Naive thymus-derived CD4-positive, alpha-beta T cell (primary cell): Measurements from ENCODE around the gene STOX1. TPM values are rescaled to one million over a fixed set of nuclear protein-coding genes. Genes with fewer than 3 reads are reported as not detected.
"Not testable (repeated sequence)": the region's sequence is repeated elsewhere in the genome, so short reads cannot be mapped to it uniquely, and the experiment has no call there.

Source experiments
- ATAC-seq: fragments of 150-1000 bp; cut with Tn5 transposase; 2 replicates; pipeline ENCODE4 v1.10.0; 2021; ENCODE audit warnings: mild to moderate bottlenecking, moderate library complexity
- CTCF ChIA-PET: fragments of 350-600 bp; sonication (Branson Sonifier 250); formaldehyde crosslinking; loops from one replicate; lab custom pipeline; 2021; ENCODE audit warnings: antibody characterized with exemption; lab: Charles Lee
- POLR2A ChIA-PET: fragments of 350-600 bp; sonication (Branson Sonifier 250); formaldehyde crosslinking; loops from one replicate; lab custom pipeline; 2021; ENCODE audit warnings: antibody characterized with exemption, inconsistent platforms; lab: Charles Lee
- DNase-seq, 9 donors: peaks; one replicate each; pipeline versions ENCODE4 v3.0.0 to v3.0.0-alpha.2; 2020 to 2022; ENCODE audit warnings: mixed read lengths in 1 of 9
- H3K27ac ChIP-seq: one replicate; pipeline ENCODE4 v1.7.0; 2013; ENCODE audit warnings: mild to moderate bottlenecking, low read depth, low read length, moderate library complexity
- H3K27me3 ChIP-seq, 2 donors: one replicate each; pipeline ENCODE4 v1.7.0; 2013; ENCODE audit warnings: low read length in 2 of 2, mild to moderate bottlenecking in 2 of 2, moderate library complexity in 2 of 2; ENCODE audit not compliant: control insufficient read depth in 2 of 2, insufficient read depth in 2 of 2
- H3K36me3 ChIP-seq, 3 experiments: 1 replicate in 2 of 3; 2 replicates in 1 of 3; pipeline ENCODE4 v1.7.0; 2013; ENCODE audit warnings: low read length in 3 of 3, mild to moderate bottlenecking in 3 of 3, moderate library complexity in 1 of 3; ENCODE audit not compliant: insufficient read depth in 3 of 3, control insufficient read depth in 2 of 3
- H3K4me1 ChIP-seq, 2 donors: one replicate each; pipeline ENCODE4 v1.7.0; 2013; ENCODE audit warnings: low read length in 2 of 2, mild to moderate bottlenecking in 2 of 2, moderate library complexity in 1 of 2; ENCODE audit not compliant: control insufficient read depth in 2 of 2, insufficient read depth in 2 of 2
- H3K4me3 ChIP-seq: 2 replicates; pipeline ENCODE4 v1.7.0; 2013; ENCODE audit warnings: mild to moderate bottlenecking, low read length
- H3K9me3 ChIP-seq, 3 experiments: 1 replicate in 2 of 3; 2 replicates in 1 of 3; pipeline ENCODE4 v1.7.0; 2013; ENCODE audit warnings: low read length in 3 of 3; ENCODE audit not compliant: control insufficient read depth in 2 of 3
- H3K27ac Mint-ChIP-seq, 9 donors: one replicate each; pipeline ENCODE4 v1.8.0; 2020 to 2022; ENCODE audit warnings: mixed read lengths in 9 of 9, mild to moderate bottlenecking in 8 of 9, moderate library complexity in 5 of 9, inconsistent platforms in 2 of 9
- H3K27me3 Mint-ChIP-seq, 5 donors: one replicate each; pipeline ENCODE4 v1.8.0; 2021 to 2022; ENCODE audit warnings: mixed read lengths in 5 of 5, mild to moderate bottlenecking in 1 of 5
- H3K36me3 Mint-ChIP-seq, 5 donors: one replicate each; pipeline ENCODE4 v1.8.0; 2020 to 2022; ENCODE audit warnings: mixed read lengths in 5 of 5, mild to moderate bottlenecking in 3 of 5, inconsistent platforms in 1 of 5
- H3K4me1 Mint-ChIP-seq, 7 donors: one replicate each; pipeline ENCODE4 v1.8.0; 2020 to 2022; ENCODE audit warnings: mixed read lengths in 7 of 7, mild to moderate bottlenecking in 3 of 7, inconsistent platforms in 1 of 7
- H3K4me3 Mint-ChIP-seq, 10 donors: one replicate each; pipeline ENCODE4 v1.8.0; 2020 to 2022; ENCODE audit warnings: mild to moderate bottlenecking in 10 of 10, mixed read lengths in 10 of 10, moderate library complexity in 6 of 10, inconsistent platforms in 2 of 10
- H3K9me3 Mint-ChIP-seq, 11 donors: one replicate each; pipeline ENCODE4 v1.8.0; 2020 to 2022; ENCODE audit warnings: mixed read lengths in 11 of 11, mild to moderate bottlenecking in 4 of 11, inconsistent platforms in 1 of 11, moderate library complexity in 1 of 11
- intact Hi-C, 2 donors: fragments of 100-400 bp; cut with micrococcal nuclease; formaldehyde crosslinking; loops; one replicate each; pipeline ENCODE4 v1.15.1; 2023
- polyA plus RNA-seq, 2 donors: library from polyadenylated mRNA; unstranded; fragments of 300-500 nt; fragmentation: Illumina TruSeq; gene quantifications; one replicate each; pipeline ENCODE4 v1.2.3, GENCODE V29; 2021
- total RNA-seq, 6 experiments: library from RNA in 5 of 6; stranded (reverse) in 5 of 6; gene quantifications; 1 replicate in 5 of 6; 2 replicates in 1 of 6; pipeline ENCODE4 v1.2.3 and lab custom pipeline; 2021 to 2026

The STOX1 gene
- total and polyA plus RNA-seq, 7 experiments from 2014 or later, result 0.29 to 1.4 (median 0.79) TPM

GRCh38 chr10:68812420-68812819 lies 14.9 kb upstream of the STOX1 start:
- CTCF ChIA-PET, result no interaction called here
- H3K4me1 Mint-ChIP-seq, result no peaks in the 10 kb centered on the region
- peaks cover 0 to 4% (median 0%) of the 10 kb centered on the region in 5 donors for H3K27me3 Mint-ChIP-seq
- no peaks in the 10 kb centered on the region for H3K4me1 ChIP-seq
- H3K36me3 Mint-ChIP-seq, result no peaks in the 10 kb centered on the region
- H3K27me3 ChIP-seq, result no peaks in the 10 kb centered on the region
- no peak overlapping the region for H3K4me3 ChIP-seq
- no peaks in the 10 kb centered on the region for H3K9me3 Mint-ChIP-seq
- H3K36me3 ChIP-seq, result no peaks in the 10 kb centered on the region
- intact Hi-C loops, result no loop called here
- H3K9me3 ChIP-seq, result no peaks in the 10 kb centered on the region
- no peak overlapping the region for H3K27ac ChIP-seq
- POLR2A ChIA-PET, result no interaction called here
- no peak overlapping the region for H3K27ac Mint-ChIP-seq
- H3K4me3 Mint-ChIP-seq, result no peak overlapping the region
- ATAC-seq (no peak), DNase-seq (no peak)

GRCh38 chr10:68813559-68813958 lies 13.8 kb upstream of the STOX1 start:
- POLR2A ChIA-PET, result interaction anchor here (1.1 kb wide), 1 partner anchor 12 kb away, joined by 3 read pairs; no protein-coding TSS in a partner anchor
- H3K9me3 ChIP-seq, result no peaks in the 10 kb centered on the region
- Mint-ChIP-seq H3K4me1 (no peaks in the 10 kb centered on the region), H3K27ac (no peak overlapping the region), H3K27me3 (peaks cover 0 to 4% (median 0%) of the 10 kb centered on the region in 5 donors), H3K36me3 (no peaks in the 10 kb centered on the region), H3K4me3 (no peak overlapping the region), H3K9me3 (no peaks in the 10 kb centered on the region)
- intact Hi-C loops, result no loop called here
- no peak overlapping the region for H3K27ac ChIP-seq
- H3K4me3 ChIP-seq, result no peak overlapping the region
- CTCF ChIA-PET, result interaction anchor here (0.6 kb wide), 1 partner anchor 456 kb away, joined by 3 read pairs; no protein-coding TSS in a partner anchor
- no peaks in the 10 kb centered on the region for H3K4me1 ChIP-seq
- ATAC-seq (no peak), DNase-seq (no peak)
- no peaks in the 10 kb centered on the region for H3K36me3 ChIP-seq
- no peaks in the 10 kb centered on the region for H3K27me3 ChIP-seq

DNA sequence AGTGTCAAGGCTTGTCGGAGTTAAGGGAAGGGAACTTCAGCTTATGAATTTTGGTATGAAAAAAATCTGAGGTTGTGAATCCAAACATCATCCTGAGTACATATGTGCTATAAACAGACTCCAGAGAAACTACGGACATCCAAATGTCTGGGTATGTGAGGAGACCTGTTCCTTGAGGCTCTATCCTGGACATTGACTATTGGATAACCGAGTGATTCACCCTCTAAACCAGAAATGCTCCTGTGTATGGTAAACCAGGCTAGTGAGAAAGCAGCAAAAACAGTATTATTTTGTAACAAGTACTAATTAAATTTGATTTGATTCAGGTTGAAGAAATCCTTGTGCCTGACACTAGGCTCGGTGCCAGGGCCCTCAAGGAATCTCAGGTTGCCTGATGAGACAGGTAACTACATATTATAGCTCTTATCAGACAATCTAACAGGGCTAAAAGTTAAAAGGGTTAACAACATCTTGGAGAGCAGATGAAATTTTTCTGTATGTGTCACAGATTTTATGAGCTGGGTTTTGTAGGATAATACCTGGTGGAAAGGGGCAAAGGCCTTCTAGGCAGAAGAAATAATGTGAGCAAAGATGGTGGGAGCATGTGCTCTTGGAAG lies 10.4 kb upstream of the STOX1 start:
- Mint-ChIP-seq H3K4me1 (no peaks in the 10 kb centered on the region), H3K9me3 (no peaks in the 10 kb centered on the region), H3K27ac (no peak overlapping the region), H3K36me3 (peaks cover 0 to 3% (median 0%) of the 10 kb centered on the region in 5 donors), H3K27me3 (no peaks in the 10 kb centered on the region), H3K4me3 (no peak overlapping the region)
- ChIA-PET POLR2A (interaction anchor here (1.1 kb wide), 1 partner anchor 10 kb away, joined by 3 read pairs; the partner anchor contains the start of gene STOX1), CTCF (no interaction called here)
- intact Hi-C loops, result no loop called here
- no peak for ATAC-seq
- Histone ChIP-seq H3K4me1 (no peaks in the 10 kb centered on the region), H3K9me3 (no peaks in the 10 kb centered on the region), H3K36me3 (no peaks in the 10 kb centered on the region), H3K4me3 (no peak overlapping the region), H3K27ac (no peak overlapping the region), H3K27me3 (no peaks in the 10 kb centered on the region)
- DNase-seq, result no peak

GRCh38 chr10:68820359-68820758 lies 7.0 kb upstream of the STOX1 start:
- intact Hi-C loops, CTCF ChIA-PET, H3K27ac Mint-ChIP-seq: not testable (repeated sequence)

DNA sequence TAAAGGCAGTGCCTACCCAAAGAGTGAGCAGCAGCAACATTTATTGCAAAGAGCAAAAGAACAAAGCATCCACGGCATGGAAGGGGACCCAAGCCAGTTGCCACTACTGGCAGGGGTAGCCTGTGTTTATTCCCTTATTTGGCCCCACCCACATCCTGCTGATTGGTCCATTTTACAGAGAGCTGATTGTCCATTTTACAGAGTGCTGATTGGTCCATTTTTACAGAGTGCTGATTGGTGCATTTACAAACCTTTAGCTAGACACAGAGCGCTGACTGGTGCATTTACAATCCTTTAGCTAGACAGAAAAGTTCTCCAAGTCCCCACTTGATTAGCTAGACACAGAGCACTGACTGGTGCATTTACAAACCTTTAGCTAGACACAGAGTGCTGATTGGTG lies 4.7 kb upstream of the STOX1 start:
- H3K36me3 Mint-ChIP-seq, intact Hi-C loops, H3K27me3 Mint-ChIP-seq, H3K27ac Mint-ChIP-seq, H3K27me3 ChIP-seq, H3K27ac ChIP-seq, CTCF ChIA-PET, H3K9me3 ChIP-seq, H3K4me3 ChIP-seq, H3K9me3 Mint-ChIP-seq, DNase-seq, H3K4me1 ChIP-seq, POLR2A ChIA-PET, ATAC-seq, H3K36me3 ChIP-seq, H3K4me3 Mint-ChIP-seq: not testable (repeated sequence)
- peaks cover 0 to 13% (median 7%) of the 10 kb centered on the region in 7 donors for H3K4me1 Mint-ChIP-seq

More at GRCh38 chr10:68820359-68820758, 7.0 kb upstream of the STOX1 start:
- H3K9me3 ChIP-seq, DNase-seq, H3K36me3 Mint-ChIP-seq, H3K4me3 Mint-ChIP-seq, H3K27me3 ChIP-seq, H3K4me1 Mint-ChIP-seq, H3K4me1 ChIP-seq, H3K9me3 Mint-ChIP-seq, H3K36me3 ChIP-seq, H3K4me3 ChIP-seq, H3K27me3 Mint-ChIP-seq, ATAC-seq, H3K27ac ChIP-seq: not testable (repeated sequence)
- POLR2A ChIA-PET, result interaction anchor here (0.5 kb wide), 1 partner anchor 507 kb away, joined by 3 read pairs; no protein-coding TSS in a partner anchor

DNA sequence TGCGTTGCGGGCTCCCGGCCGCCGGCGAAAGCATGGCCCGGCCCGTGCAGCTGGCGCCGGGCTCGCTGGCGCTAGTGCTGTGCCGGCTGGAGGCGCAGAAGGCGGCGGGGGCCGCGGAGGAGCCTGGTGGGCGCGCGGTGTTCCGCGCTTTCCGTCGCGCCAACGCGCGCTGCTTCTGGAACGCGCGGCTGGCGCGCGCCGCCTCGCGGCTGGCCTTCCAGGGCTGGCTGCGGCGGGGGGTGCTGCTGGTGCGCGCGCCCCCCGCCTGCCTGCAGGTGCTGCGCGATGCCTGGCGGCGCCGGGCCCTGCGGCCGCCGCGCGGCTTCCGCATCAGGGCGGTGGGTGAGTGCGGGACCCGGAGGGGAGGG lies 245 bp downstream of the STOX1 start:
- POLR2A ChIA-PET, result interaction anchor here (0.6 to 2.7 kb wide), 3 partner anchors 11 to 106 kb away, joined by 3 to 10 read pairs (median 4); partner anchors contain the start of gene CCAR1
- not testable (repeated sequence) for H3K36me3 Mint-ChIP-seq, H3K9me3 ChIP-seq, H3K4me3 ChIP-seq, H3K27ac ChIP-seq, H3K36me3 ChIP-seq, H3K27me3 ChIP-seq, H3K4me3 Mint-ChIP-seq, DNase-seq, H3K27ac Mint-ChIP-seq, H3K9me3 Mint-ChIP-seq
- H3K4me1 ChIP-seq, result peaks cover 5 to 18% of the 10 kb centered on the region in 2 donors
- CTCF ChIA-PET, result interaction anchor here (0.8 kb wide), 1 partner anchor 277 kb away, joined by 3 read pairs; no protein-coding TSS in a partner anchor
- H3K27me3 Mint-ChIP-seq, result peaks cover 0 to 30% (median 0%) of the 10 kb centered on the region in 5 donors
- intact Hi-C loops, result loop anchor here (2.0 to 5.0 kb wide), 2 partner anchors 73 to 75 kb away; partner anchors contain the start of gene DDX50 (in 2 of the 2)
- peaks cover 0 to 33% (median 25%) of the 10 kb centered on the region in 7 donors for H3K4me1 Mint-ChIP-seq
- peak; percentile 74 for ATAC-seq
